ENCODE measurements around the gene THRA. TPM values are rescaled to one million over a fixed set of nuclear protein-coding genes. Genes with fewer than 3 reads are reported as not detected.

THRA gene
- total and polyA plus RNA-seq, 9 of the 15 experiments (the other 6 are each of a cell fraction or from before 2014, with no cell fraction given) = 0.34 to 23.4 (median 12.7) TPM

DNA sequence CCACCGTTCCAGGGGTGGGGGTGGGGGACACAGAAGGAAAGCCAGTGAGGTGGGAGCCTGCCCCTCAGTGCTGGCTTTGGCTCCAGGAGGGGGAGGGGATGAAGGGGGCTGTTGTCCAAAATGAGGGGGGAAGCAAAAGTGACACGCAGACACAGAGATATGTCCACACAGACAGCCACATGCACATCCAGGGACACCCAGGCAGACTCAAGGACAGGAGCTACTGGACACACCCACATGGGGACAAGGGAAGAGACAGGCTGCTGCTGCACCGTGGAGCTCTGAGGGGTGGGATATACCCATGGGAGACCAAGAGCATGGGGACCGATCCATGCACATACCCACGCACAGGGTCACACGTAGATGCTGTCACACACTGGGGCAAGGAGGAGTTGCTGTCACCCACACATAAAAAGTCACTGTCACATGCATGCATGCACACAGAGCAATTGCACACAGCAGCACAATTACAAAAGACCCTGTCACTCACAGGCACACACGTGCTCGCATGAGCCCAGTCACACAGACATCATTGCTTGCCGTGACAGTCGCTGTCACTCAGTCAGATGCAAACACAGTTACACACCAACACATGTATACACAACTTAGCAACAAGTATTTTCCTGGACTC, 1.3 kb downstream of the THRA start (continued):
- TF ChIP-seq, protein P1, sequence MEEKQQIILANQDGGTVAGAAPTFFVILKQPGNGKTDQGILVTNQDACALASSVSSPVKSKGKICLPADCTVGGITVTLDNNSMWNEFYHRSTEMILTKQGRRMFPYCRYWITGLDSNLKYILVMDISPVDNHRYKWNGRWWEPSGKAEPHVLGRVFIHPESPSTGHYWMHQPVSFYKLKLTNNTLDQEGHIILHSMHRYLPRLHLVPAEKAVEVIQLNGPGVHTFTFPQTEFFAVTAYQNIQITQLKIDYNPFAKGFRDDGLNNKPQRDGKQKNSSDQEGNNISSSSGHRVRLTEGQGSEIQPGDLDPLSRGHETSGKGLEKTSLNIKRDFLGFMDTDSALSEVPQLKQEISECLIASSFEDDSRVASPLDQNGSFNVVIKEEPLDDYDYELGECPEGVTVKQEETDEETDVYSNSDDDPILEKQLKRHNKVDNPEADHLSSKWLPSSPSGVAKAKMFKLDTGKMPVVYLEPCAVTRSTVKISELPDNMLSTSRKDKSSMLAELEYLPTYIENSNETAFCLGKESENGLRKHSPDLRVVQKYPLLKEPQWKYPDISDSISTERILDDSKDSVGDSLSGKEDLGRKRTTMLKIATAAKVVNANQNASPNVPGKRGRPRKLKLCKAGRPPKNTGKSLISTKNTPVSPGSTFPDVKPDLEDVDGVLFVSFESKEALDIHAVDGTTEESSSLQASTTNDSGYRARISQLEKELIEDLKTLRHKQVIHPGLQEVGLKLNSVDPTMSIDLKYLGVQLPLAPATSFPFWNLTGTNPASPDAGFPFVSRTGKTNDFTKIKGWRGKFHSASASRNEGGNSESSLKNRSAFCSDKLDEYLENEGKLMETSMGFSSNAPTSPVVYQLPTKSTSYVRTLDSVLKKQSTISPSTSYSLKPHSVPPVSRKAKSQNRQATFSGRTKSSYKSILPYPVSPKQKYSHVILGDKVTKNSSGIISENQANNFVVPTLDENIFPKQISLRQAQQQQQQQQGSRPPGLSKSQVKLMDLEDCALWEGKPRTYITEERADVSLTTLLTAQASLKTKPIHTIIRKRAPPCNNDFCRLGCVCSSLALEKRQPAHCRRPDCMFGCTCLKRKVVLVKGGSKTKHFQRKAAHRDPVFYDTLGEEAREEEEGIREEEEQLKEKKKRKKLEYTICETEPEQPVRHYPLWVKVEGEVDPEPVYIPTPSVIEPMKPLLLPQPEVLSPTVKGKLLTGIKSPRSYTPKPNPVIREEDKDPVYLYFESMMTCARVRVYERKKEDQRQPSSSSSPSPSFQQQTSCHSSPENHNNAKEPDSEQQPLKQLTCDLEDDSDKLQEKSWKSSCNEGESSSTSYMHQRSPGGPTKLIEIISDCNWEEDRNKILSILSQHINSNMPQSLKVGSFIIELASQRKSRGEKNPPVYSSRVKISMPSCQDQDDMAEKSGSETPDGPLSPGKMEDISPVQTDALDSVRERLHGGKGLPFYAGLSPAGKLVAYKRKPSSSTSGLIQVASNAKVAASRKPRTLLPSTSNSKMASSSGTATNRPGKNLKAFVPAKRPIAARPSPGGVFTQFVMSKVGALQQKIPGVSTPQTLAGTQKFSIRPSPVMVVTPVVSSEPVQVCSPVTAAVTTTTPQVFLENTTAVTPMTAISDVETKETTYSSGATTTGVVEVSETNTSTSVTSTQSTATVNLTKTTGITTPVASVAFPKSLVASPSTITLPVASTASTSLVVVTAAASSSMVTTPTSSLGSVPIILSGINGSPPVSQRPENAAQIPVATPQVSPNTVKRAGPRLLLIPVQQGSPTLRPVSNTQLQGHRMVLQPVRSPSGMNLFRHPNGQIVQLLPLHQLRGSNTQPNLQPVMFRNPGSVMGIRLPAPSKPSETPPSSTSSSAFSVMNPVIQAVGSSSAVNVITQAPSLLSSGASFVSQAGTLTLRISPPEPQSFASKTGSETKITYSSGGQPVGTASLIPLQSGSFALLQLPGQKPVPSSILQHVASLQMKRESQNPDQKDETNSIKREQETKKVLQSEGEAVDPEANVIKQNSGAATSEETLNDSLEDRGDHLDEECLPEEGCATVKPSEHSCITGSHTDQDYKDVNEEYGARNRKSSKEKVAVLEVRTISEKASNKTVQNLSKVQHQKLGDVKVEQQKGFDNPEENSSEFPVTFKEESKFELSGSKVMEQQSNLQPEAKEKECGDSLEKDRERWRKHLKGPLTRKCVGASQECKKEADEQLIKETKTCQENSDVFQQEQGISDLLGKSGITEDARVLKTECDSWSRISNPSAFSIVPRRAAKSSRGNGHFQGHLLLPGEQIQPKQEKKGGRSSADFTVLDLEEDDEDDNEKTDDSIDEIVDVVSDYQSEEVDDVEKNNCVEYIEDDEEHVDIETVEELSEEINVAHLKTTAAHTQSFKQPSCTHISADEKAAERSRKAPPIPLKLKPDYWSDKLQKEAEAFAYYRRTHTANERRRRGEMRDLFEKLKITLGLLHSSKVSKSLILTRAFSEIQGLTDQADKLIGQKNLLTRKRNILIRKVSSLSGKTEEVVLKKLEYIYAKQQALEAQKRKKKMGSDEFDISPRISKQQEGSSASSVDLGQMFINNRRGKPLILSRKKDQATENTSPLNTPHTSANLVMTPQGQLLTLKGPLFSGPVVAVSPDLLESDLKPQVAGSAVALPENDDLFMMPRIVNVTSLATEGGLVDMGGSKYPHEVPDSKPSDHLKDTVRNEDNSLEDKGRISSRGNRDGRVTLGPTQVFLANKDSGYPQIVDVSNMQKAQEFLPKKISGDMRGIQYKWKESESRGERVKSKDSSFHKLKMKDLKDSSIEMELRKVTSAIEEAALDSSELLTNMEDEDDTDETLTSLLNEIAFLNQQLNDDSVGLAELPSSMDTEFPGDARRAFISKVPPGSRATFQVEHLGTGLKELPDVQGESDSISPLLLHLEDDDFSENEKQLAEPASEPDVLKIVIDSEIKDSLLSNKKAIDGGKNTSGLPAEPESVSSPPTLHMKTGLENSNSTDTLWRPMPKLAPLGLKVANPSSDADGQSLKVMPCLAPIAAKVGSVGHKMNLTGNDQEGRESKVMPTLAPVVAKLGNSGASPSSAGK (IDR thresholded peaks at IDR 0.05) = no peak
- TF ChIP-seq, protein P2, sequence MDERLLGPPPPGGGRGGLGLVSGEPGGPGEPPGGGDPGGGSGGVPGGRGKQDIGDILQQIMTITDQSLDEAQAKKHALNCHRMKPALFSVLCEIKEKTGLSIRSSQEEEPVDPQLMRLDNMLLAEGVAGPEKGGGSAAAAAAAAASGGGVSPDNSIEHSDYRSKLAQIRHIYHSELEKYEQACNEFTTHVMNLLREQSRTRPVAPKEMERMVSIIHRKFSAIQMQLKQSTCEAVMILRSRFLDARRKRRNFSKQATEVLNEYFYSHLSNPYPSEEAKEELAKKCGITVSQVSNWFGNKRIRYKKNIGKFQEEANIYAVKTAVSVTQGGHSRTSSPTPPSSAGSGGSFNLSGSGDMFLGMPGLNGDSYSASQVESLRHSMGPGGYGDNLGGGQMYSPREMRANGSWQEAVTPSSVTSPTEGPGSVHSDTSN (CRISPR knock-in tag; IDR thresholded peaks at IDR 0.05; ENCODE audit: low read depth) = no peak
- TF ChIP-seq, protein P2 (tag; conservative IDR thresholded peaks at IDR 0.05; ENCODE audit: low read depth) = peak; percentile 32; the same call in 1 of the 2 replicates
- TF ChIP-seq NFATC3 (IDR thresholded peaks at IDR 0.05) (no peak), BMI1 (IDR thresholded peaks at IDR 0.05; ENCODE audit: low read length) (no peak), ZNF184 (CRISPR knock-in tag; IDR thresholded peaks at IDR 0.05) (no peak), KDM1A (IDR thresholded peaks at IDR 0.05) (peak in 1 of 2 experiments; percentile 58; a peak in 1 of 4 replicates)
- TF ChIP-seq, protein P3, sequence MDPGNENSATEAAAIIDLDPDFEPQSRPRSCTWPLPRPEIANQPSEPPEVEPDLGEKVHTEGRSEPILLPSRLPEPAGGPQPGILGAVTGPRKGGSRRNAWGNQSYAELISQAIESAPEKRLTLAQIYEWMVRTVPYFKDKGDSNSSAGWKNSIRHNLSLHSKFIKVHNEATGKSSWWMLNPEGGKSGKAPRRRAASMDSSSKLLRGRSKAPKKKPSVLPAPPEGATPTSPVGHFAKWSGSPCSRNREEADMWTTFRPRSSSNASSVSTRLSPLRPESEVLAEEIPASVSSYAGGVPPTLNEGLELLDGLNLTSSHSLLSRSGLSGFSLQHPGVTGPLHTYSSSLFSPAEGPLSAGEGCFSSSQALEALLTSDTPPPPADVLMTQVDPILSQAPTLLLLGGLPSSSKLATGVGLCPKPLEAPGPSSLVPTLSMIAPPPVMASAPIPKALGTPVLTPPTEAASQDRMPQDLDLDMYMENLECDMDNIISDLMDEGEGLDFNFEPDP (CRISPR knock-in tag; IDR thresholded peaks at IDR 0.05) = no peak
- TF ChIP-seq, protein P4, sequence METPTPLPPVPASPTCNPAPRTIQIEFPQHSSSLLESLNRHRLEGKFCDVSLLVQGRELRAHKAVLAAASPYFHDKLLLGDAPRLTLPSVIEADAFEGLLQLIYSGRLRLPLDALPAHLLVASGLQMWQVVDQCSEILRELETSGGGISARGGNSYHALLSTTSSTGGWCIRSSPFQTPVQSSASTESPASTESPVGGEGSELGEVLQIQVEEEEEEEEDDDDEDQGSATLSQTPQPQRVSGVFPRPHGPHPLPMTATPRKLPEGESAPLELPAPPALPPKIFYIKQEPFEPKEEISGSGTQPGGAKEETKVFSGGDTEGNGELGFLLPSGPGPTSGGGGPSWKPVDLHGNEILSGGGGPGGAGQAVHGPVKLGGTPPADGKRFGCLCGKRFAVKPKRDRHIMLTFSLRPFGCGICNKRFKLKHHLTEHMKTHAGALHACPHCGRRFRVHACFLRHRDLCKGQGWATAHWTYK (CRISPR knock-in tag; IDR thresholded peaks at IDR 0.05) = no peak

All from K562 (cell line).